Skeletal muscle tissue (tissue), 4 donors: Measurements from ENCODE around the gene JUN. TPM values are rescaled to one million over a fixed set of nuclear protein-coding genes. Genes with fewer than 3 reads are reported as not detected.
A peak's percentile ranks its signal among the peaks of the same experiment; 100 is the strongest.

Experiments used
- H3K27ac ChIP-seq: one replicate; pipeline ENCODE4 v1.7.0; 2013; ENCODE audit warnings: mild to moderate bottlenecking, low read depth, low read length, inconsistent platforms
- H3K27me3 ChIP-seq, 3 donors: one replicate each; pipeline ENCODE4 v1.7.0; 2013; ENCODE audit warnings: low read length in 3 of 3; ENCODE audit not compliant: control insufficient read depth in 3 of 3, insufficient read depth in 3 of 3
- H3K36me3 ChIP-seq, 3 donors: one replicate each; pipeline ENCODE4 v1.7.0; 2013; ENCODE audit warnings: low read length in 3 of 3; ENCODE audit not compliant: control insufficient read depth in 3 of 3, insufficient read depth in 3 of 3
- H3K4me1 ChIP-seq, 3 donors: one replicate each; pipeline ENCODE4 v1.7.0; 2013; ENCODE audit warnings: low read length in 3 of 3, mild to moderate bottlenecking in 3 of 3; ENCODE audit not compliant: control insufficient read depth in 3 of 3, insufficient read depth in 3 of 3
- H3K4me3 ChIP-seq, 3 donors: one replicate each; pipeline ENCODE4 v1.7.0; 2013; ENCODE audit warnings: low read length in 3 of 3
- H3K9ac ChIP-seq, 3 donors: one replicate each; pipeline ENCODE4 v1.7.0; 2013; ENCODE audit warnings: low read length in 3 of 3, mild to moderate bottlenecking in 3 of 3, moderate library complexity in 2 of 3, low read depth in 1 of 3
- H3K9me3 ChIP-seq, 3 donors: one replicate each; pipeline ENCODE4 v1.7.0; 2013; ENCODE audit warnings: low read length in 3 of 3; ENCODE audit not compliant: control insufficient read depth in 3 of 3
- total RNA-seq: library from RNA; depleted of rRNA; stranded (reverse); fragments of >200 nt; gene quantifications from one replicate; pipeline ENCODE4 v1.2.3, GENCODE V29; 2014
- donor health status: Osteomylitis.

JUN gene
- total RNA-seq, 1 donor from 2014 or later, result 103 TPM

DNA sequence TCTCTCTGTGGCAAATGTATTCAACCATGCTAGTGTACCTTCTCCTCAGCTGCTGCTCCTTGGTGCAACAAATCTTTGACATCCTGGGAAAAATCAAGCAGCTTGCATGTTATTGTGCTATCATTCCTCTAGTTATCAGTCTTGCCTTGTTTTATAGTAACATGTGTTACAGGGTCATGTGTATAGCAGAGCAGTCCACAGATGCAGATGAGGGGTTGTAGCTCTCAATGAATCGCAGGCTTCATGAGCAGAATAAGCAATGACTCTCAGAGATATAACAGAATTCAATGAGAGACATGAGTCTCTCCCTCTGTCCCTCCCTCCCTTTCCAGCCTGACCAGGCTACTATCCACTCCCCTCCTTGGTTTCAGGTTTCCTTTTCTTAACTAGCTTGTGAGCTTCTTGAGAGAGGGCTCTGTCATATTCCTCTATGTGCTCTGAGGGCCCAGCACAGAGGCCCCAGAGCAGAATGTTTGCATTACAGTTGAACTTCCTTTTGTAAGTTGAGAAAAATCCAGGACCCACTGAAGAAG lies 15.1 kb upstream of the JUN start:
- Histone ChIP-seq H3K4me1 (no peaks in the 10 kb centered on the region), H3K27me3 (no peaks in the 10 kb centered on the region), H3K36me3 (no peaks in the 10 kb centered on the region), H3K27ac (no peak overlapping the region), H3K9me3 (no peaks in the 10 kb centered on the region), H3K9ac (no peak overlapping the region), H3K4me3 (no peak overlapping the region)

- H3K36me3 ChIP-seq, result no peaks in the 10 kb centered on the region
- no peaks in the 10 kb centered on the region for H3K9me3 ChIP-seq
Measured at GRCh38 chr1:58796416-58796815, 12.6 kb upstream of the JUN start.

GRCh38 chr1:58794585-58794984 lies 10.7 kb upstream of the JUN start:
- no peaks in the 10 kb centered on the region for H3K36me3 ChIP-seq

More at GRCh38 chr1:58796416-58796815, 12.6 kb upstream of the JUN start:
- Histone ChIP-seq H3K27me3 (no peaks in the 10 kb centered on the region), H3K4me1 (peaks cover 0 to 5% (median 4%) of the 10 kb centered on the region in 3 donors), H3K27ac (no peak overlapping the region), H3K4me3 (no peak overlapping the region), H3K9ac (no peak overlapping the region)

GRCh38 chr1:58792846-58793245 lies 9.0 kb upstream of the JUN start:
- no peaks in the 10 kb centered on the region for H3K9me3 ChIP-seq
- H3K4me1 ChIP-seq, result peaks cover 0 to 5% (median 4%) of the 10 kb centered on the region in 3 donors
- H3K9ac ChIP-seq, result no peak overlapping the region

More at GRCh38 chr1:58794585-58794984, 10.7 kb upstream of the JUN start:
- H3K27ac ChIP-seq, result no peak overlapping the region
- H3K4me3 ChIP-seq, result no peak overlapping the region
- no peak overlapping the region for H3K9ac ChIP-seq
- no peaks in the 10 kb centered on the region for H3K9me3 ChIP-seq
- H3K4me1 ChIP-seq, result peaks cover 0 to 5% (median 4%) of the 10 kb centered on the region in 3 donors
- H3K27me3 ChIP-seq, result no peaks in the 10 kb centered on the region

DNA sequence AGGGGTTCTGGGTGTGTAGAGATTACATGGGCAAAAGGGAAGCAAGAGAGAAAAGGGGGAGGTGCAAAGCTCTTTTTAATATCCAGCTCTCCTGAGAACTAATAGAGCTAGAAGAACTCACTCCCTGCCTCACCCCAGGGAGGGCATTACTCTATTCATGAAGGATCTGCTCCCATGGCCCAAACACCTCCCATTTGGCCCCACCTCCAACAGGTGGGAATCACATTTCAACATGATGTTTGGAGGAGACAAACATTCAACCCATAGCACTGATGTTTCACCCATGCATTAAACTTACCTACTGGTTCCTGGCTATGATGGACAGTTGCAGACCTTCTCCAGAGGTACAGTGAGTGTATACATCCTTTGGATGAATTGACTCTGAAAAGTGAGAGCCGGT lies 7.3 kb upstream of the JUN start:
- H3K4me3 ChIP-seq, result no peak overlapping the region
- H3K27me3 ChIP-seq, result no peaks in the 10 kb centered on the region
- peaks cover 0 to 10% (median 7%) of the 10 kb centered on the region in 3 donors for H3K4me1 ChIP-seq
- no peak overlapping the region for H3K9ac ChIP-seq
- H3K9me3 ChIP-seq, result no peaks in the 10 kb centered on the region
- H3K36me3 ChIP-seq, result no peaks in the 10 kb centered on the region
- no peak overlapping the region for H3K27ac ChIP-seq

More at GRCh38 chr1:58792846-58793245, 9.0 kb upstream of the JUN start:
- H3K36me3 ChIP-seq, result no peaks in the 10 kb centered on the region
- H3K27me3 ChIP-seq, result no peaks in the 10 kb centered on the region
- H3K27ac ChIP-seq, result no peak overlapping the region
- no peak overlapping the region for H3K4me3 ChIP-seq

GRCh38 chr1:58789996-58790660 lies 6.3 kb upstream of the JUN start:
- no peak overlapping the region for H3K4me3 ChIP-seq
- no peaks in the 10 kb centered on the region for H3K36me3 ChIP-seq
- no peaks in the 10 kb centered on the region for H3K9me3 ChIP-seq
- H3K27ac ChIP-seq, result no peak overlapping the region
- no peak overlapping the region for H3K9ac ChIP-seq
- H3K27me3 ChIP-seq, result no peaks in the 10 kb centered on the region
- peaks cover 8 to 19% (median 17%) of the 10 kb centered on the region in 3 donors for H3K4me1 ChIP-seq

GRCh38 chr1:58789322-58789856 lies 5.5 kb upstream of the JUN start:
- Histone ChIP-seq H3K4me1 (peaks cover 8 to 19% (median 17%) of the 10 kb centered on the region in 3 donors), H3K27ac (no peak overlapping the region), H3K9ac (no peak overlapping the region), H3K27me3 (no peaks in the 10 kb centered on the region), H3K9me3 (no peaks in the 10 kb centered on the region), H3K4me3 (no peak overlapping the region), H3K36me3 (no peaks in the 10 kb centered on the region)

DNA sequence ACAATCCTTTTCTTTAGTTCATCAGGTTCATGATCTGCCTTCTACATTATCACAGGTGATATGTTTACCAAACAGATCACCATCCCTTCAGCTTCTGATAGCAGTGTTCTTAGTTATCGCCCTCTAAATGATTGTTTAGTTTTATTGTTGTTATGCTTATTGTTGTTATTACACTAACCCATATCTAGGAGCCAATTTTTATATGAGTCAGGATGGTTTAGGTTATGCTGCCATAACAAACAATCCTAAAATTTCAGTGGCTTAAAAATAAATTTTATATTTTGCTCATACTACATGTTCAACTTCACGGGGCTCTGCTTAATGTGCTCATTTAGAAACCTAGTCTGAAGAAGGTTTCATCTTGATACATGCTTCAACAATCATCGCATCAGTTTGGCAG lies 4.4 kb upstream of the JUN start:
- H3K4me3 ChIP-seq, result no peak overlapping the region
- H3K27ac ChIP-seq, result no peak overlapping the region
- H3K9me3 ChIP-seq, result no peaks in the 10 kb centered on the region
- no peaks in the 10 kb centered on the region for H3K27me3 ChIP-seq
- no peak overlapping the region for H3K9ac ChIP-seq
- H3K4me1 ChIP-seq, result peaks cover 8 to 19% (median 17%) of the 10 kb centered on the region in 3 donors
- H3K36me3 ChIP-seq, result peaks cover 0 to 2% (median 0%) of the 10 kb centered on the region in 3 donors

- Histone ChIP-seq H3K9ac (no peak overlapping the region), H3K4me1 (peaks cover 8 to 24% (median 12%) of the 10 kb centered on the region in 3 donors), H3K27ac (peak overlapping the region; percentile 100), H3K9me3 (no peaks in the 10 kb centered on the region), H3K27me3 (no peaks in the 10 kb centered on the region), H3K36me3 (peaks cover 8 to 15% (median 11%) of the 10 kb centered on the region in 3 donors), H3K4me3 (no peak overlapping the region)
Measured at GRCh38 chr1:58786927-58787245, 3.0 kb upstream of the JUN start.

GRCh38 chr1:58786184-58786926 lies 2.5 kb upstream of the JUN start:
- Histone ChIP-seq H3K4me3 (peak overlapping the region in 1 of 3 donors; percentile 93), H3K27ac (peak overlapping the region; percentile 100), H3K4me1 (peaks cover 8 to 24% (median 12%) of the 10 kb centered on the region in 3 donors), H3K9ac (peak overlapping the region in 1 of 3 donors; percentile 100), H3K27me3 (no peaks in the 10 kb centered on the region), H3K36me3 (peaks cover 9 to 15% (median 13%) of the 10 kb centered on the region in 3 donors), H3K9me3 (no peaks in the 10 kb centered on the region)
